ENCODE measurements around the gene FAM3C.

Gene FAM3C

GRCh38 chr7:121411597-121411979 is 15.5 kb upstream of the FAM3C start:
- in situ Hi-C loops (cut with MboI; ENCODE audit: low sequenced_read_pairs): no loop called here

GRCh38 chr7:121410829-121411596 is 14.9 kb upstream of the FAM3C start:
- in situ Hi-C loops (cut with MboI; ENCODE audit: low sequenced_read_pairs): no loop called here

GRCh38 chr7:121406944-121407343 is 10.8 kb upstream of the FAM3C start:
- in situ Hi-C loops (cut with MboI; ENCODE audit: low sequenced_read_pairs): no loop called here

GRCh38 chr7:121406461-121406860 is 10.4 kb upstream of the FAM3C start:
- in situ Hi-C loops (cut with MboI; ENCODE audit: low sequenced_read_pairs): no loop called here

- in situ Hi-C loops (cut with MboI; ENCODE audit: low sequenced_read_pairs): no loop called here
These were observed 8.2 kb upstream of the FAM3C start for GRCh38 chr7:121404348-121404747.

GRCh38 chr7:121402701-121403100 is 6.6 kb upstream of the FAM3C start:
- in situ Hi-C loops (cut with MboI; ENCODE audit: low sequenced_read_pairs): no loop called here

- in situ Hi-C loops (cut with MboI; ENCODE audit: low sequenced_read_pairs): no loop called here
These were observed 5.8 kb upstream of the FAM3C start for GRCh38 chr7:121401896-121402295.

GRCh38 chr7:121398246-121398645 is 2.1 kb upstream of the FAM3C start:
- in situ Hi-C loops (cut with MboI; ENCODE audit: low sequenced_read_pairs): no loop called here

GRCh38 chr7:121397822-121398221 is 1.7 kb upstream of the FAM3C start:
- in situ Hi-C loops (cut with MboI; ENCODE audit: low sequenced_read_pairs): no loop called here

- in situ Hi-C loops (cut with MboI; ENCODE audit: low sequenced_read_pairs): no loop called here
These were observed 1.3 kb upstream of the FAM3C start for GRCh38 chr7:121397361-121397760.

GRCh38 chr7:121395494-121395960 is 581 bp downstream of the FAM3C start:
- in situ Hi-C loops (cut with MboI; ENCODE audit: low sequenced_read_pairs): no loop called here

GRCh38 chr7:121394709-121395140 is 1.4 kb downstream of the FAM3C start:
- in situ Hi-C loops (cut with MboI; ENCODE audit: low sequenced_read_pairs): no loop called here

GRCh38 chr7:121393005-121393366 is 3.1 kb downstream of the FAM3C start:
- in situ Hi-C loops (cut with MboI; ENCODE audit: low sequenced_read_pairs): no loop called here

GRCh38 chr7:121392277-121393004 is 3.7 kb downstream of the FAM3C start:
- in situ Hi-C loops (cut with MboI; ENCODE audit: low sequenced_read_pairs): no loop called here

- in situ Hi-C loops (cut with MboI; ENCODE audit: low sequenced_read_pairs): no loop called here
These were observed 4.4 kb downstream of the FAM3C start for GRCh38 chr7:121391686-121392085.

GRCh38 chr7:121390617-121391016 is 5.5 kb downstream of the FAM3C start:
- in situ Hi-C loops (cut with MboI; ENCODE audit: low sequenced_read_pairs): no loop called here

- in situ Hi-C loops (cut with MboI; ENCODE audit: low sequenced_read_pairs): no loop called here
These were observed 6.0 kb downstream of the FAM3C start for GRCh38 chr7:121390109-121390508.

GRCh38 chr7:121388950-121389349 is 7.2 kb downstream of the FAM3C start:
- in situ Hi-C loops (cut with MboI; ENCODE audit: low sequenced_read_pairs): no loop called here

GRCh38 chr7:121385800-121386179 is 10.3 kb downstream of the FAM3C start:
- in situ Hi-C loops (cut with MboI; ENCODE audit: low sequenced_read_pairs): no loop called here

- in situ Hi-C loops (cut with MboI; ENCODE audit: low sequenced_read_pairs): no loop called here
These were observed 10.9 kb downstream of the FAM3C start for GRCh38 chr7:121385056-121385799.

GRCh38 chr7:121384265-121384664 is 11.8 kb downstream of the FAM3C start:
- in situ Hi-C loops (cut with MboI; ENCODE audit: low sequenced_read_pairs): no loop called here

Measured in HL-60/S4 treated with retinoic acid at 250 ng/mL for 4 days and 3 days (cell line).